ENCODE data around the gene NDUFAF5.

DNA sequence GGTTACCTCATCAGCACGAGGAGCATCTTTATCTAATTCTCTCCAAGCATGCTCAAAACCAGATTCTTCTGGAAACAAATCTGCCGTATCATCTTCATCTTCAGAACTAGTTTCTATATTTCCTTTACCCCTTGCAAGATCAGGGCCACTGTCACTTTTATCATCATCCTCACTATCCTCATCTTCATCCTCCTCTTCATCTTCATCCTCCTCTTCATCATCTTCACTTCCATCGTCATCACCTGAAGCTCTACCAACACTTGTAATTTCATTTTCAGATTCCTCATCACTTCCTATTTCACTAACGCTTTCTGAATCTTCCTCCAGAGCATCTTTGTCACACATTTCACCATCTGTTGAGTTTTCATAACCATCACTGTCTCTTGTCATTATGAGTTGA, 9.0 kb upstream of the NDUFAF5 start:
- no peak for TF ChIP-seq POLR2A (IDR thresholded peaks at IDR 0.05)
- TF ChIP-seq, protein P1, sequence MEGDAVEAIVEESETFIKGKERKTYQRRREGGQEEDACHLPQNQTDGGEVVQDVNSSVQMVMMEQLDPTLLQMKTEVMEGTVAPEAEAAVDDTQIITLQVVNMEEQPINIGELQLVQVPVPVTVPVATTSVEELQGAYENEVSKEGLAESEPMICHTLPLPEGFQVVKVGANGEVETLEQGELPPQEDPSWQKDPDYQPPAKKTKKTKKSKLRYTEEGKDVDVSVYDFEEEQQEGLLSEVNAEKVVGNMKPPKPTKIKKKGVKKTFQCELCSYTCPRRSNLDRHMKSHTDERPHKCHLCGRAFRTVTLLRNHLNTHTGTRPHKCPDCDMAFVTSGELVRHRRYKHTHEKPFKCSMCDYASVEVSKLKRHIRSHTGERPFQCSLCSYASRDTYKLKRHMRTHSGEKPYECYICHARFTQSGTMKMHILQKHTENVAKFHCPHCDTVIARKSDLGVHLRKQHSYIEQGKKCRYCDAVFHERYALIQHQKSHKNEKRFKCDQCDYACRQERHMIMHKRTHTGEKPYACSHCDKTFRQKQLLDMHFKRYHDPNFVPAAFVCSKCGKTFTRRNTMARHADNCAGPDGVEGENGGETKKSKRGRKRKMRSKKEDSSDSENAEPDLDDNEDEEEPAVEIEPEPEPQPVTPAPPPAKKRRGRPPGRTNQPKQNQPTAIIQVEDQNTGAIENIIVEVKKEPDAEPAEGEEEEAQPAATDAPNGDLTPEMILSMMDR (IDR thresholded peaks at IDR 0.05 in 4 of 5, conservative IDR thresholded peaks at IDR 0.05 in 1 of 5) = no peak

Measured in gastrocnemius medialis (tissue), 4 donors.